Epithelial cell of proximal tubule (primary cell): ENCODE results near the gene CD244. TPM values are rescaled to one million over a fixed set of nuclear protein-coding genes. Genes with fewer than 3 reads are reported as not detected.
"Not testable (repeated sequence)": the region's sequence is repeated elsewhere in the genome, so short reads cannot be mapped to it uniquely, and the experiment has no call there.

Experiments
- DNase-seq: peaks from one replicate; pipeline ENCODE4 v3.0.0-alpha.2; 2011; ENCODE audit warnings: low read depth
- H3K4me3 ChIP-seq: 2 replicates; pipeline ENCODE4 v1.5.1; 2011; ENCODE audit warnings: low read depth, mild to moderate bottlenecking, low read length
- total RNA-seq: library from RNA; depleted of rRNA; stranded (reverse); fragments of >200 nt; gene quantifications from 2 replicates; pipeline ENCODE4 v1.2.3, GENCODE V29; 2015
- TF ChIP-seq, protein P1 (sequence below): conservative IDR thresholded peaks from 2 replicates; pipeline ENCODE4 v1.5.1; 2012; ENCODE audit warnings: low read depth, mild to moderate bottlenecking, low read length

CD244 gene
- total RNA-seq, 1 donor from 2014 or later: not detected

- DNase-seq: no peak
- TF ChIP-seq, protein P1, sequence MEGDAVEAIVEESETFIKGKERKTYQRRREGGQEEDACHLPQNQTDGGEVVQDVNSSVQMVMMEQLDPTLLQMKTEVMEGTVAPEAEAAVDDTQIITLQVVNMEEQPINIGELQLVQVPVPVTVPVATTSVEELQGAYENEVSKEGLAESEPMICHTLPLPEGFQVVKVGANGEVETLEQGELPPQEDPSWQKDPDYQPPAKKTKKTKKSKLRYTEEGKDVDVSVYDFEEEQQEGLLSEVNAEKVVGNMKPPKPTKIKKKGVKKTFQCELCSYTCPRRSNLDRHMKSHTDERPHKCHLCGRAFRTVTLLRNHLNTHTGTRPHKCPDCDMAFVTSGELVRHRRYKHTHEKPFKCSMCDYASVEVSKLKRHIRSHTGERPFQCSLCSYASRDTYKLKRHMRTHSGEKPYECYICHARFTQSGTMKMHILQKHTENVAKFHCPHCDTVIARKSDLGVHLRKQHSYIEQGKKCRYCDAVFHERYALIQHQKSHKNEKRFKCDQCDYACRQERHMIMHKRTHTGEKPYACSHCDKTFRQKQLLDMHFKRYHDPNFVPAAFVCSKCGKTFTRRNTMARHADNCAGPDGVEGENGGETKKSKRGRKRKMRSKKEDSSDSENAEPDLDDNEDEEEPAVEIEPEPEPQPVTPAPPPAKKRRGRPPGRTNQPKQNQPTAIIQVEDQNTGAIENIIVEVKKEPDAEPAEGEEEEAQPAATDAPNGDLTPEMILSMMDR: no peak
- no peak within 1 kb of the TSS for H3K4me3 ChIP-seq
These were observed 22.4 kb upstream of the CD244 start, which contains the start of gene ITLN1 for GRCh38 chr1:160885042-160885441. Gene ITLN1, minus strand, starts transcription at chr1:160885180. Its CDS starts 303 bp downstream, at chr1:160884877.

- no peak overlapping the region for H3K4me3 ChIP-seq
- TF ChIP-seq, protein P1: no peak
- DNase-seq: no peak
These were observed 21.9 kb upstream of the CD244 start for GRCh38 chr1:160884579-160884978.

- TF ChIP-seq, protein P1: no peak
- DNase-seq: no peak
- H3K4me3 ChIP-seq: no peak overlapping the region
These were observed 21.2 kb upstream of the CD244 start for GRCh38 chr1:160883581-160884513.

GRCh38 chr1:160882582-160882981 is 19.9 kb upstream of the CD244 start:
- no peak overlapping the region for H3K4me3 ChIP-seq
- DNase-seq: no peak
- TF ChIP-seq, protein P1: no peak

DNA sequence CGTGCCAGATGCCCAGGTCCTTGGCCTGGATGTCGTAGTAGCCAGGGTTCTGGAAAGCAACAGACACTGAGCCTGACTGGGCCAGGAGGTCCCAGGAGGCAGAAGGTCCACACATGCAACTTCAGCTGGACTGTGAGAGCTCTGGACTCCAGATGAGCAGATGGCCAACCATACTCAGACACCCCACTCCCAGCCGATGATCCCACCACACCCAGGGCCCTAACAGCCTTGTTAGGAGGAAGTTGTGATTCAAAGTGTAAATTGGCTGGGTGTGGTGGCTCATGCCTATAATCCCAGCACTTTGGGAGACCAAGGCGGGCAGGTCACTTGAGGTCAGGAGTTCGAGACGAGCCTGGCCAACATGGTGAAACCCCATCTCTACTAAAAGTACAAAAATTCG is 18.6 kb upstream of the CD244 start:
- H3K4me3 ChIP-seq, DNase-seq: not testable (repeated sequence)

- H3K4me3 ChIP-seq: no peak overlapping the region
- no peak for DNase-seq
- TF ChIP-seq, protein P1: no peak
These were observed 17.5 kb upstream of the CD244 start for GRCh38 chr1:160880216-160880615.

DNA sequence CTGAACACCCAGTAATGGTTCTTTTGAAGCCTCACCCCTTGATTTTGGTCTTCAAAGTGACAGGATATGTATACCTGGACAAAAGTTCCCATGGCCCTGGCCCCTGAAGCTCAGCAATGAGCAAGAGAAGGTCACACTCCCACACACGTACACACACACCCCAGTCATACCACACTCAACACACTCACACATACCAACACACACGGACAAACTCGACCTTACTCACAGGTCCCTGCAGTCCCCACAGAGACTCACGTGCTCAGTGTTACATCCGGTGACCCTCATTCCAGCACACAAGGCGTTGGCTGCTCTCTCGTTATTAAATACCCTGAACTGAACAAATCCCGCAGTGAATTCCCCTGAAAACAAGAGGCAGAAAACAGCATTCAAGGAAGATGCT is 16.4 kb upstream of the CD244 start:
- no peak for DNase-seq
- TF ChIP-seq, protein P1: no peak
- no peak overlapping the region for H3K4me3 ChIP-seq
